GM19395 (cell line): Measurements from ENCODE around the gene PCSK6.

ENCODE experiments used
- ATAC-seq: cut with Tn5 transposase; IDR thresholded peaks from one replicate; pipeline ENCODE4 v1.9.1; 2021; ENCODE audit warnings: mild to moderate bottlenecking, moderate library complexity; ENCODE audit not compliant: unreplicated experiment

Gene PCSK6

DNA sequence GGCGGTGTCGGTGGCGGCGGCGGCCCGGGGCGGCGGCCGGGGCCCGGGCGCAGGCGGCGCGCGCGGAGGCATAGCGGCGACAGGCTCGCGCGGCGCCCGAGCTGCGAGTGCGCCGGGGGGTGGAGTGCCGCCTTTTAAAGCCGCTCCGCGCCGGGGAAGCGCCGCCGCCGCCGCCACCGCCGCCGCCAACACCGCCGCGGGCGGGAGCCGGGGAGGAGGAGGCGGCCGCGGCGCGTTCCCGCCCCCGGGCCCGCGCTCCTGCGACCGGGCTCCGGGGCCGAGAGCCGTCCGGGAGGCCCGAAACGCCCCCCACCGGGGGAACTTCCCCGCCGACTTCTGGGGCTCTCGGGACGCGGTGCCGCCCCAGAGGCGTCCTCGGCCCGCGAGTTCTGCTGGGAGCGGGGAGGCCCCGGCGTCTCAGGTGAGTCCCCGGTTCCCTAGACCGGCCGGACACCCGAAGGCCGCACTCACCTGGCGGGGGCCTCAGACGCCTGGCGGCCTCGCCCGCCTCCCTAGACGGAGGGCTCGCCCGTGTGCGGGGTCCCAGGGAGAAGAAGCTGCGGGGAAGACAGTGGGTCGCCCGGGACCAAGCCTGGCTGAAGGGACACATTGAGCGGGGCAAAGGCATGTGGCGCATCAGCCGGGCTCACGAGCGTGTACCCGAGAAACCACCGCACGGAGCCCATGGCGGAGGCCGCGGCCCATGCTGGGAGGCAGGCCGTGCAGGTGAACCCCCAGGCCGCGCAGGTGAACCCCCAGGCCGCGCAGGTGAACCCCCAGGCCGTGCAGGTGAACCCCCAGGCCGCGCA lies at the start of gene PCSK6:
PCSK6 (minus strand) TSS at position 109 of the 809 bp plus-strand sequence; CDS start at position 72, 37 bp downstream.
- no peak for ATAC-seq

DNA sequence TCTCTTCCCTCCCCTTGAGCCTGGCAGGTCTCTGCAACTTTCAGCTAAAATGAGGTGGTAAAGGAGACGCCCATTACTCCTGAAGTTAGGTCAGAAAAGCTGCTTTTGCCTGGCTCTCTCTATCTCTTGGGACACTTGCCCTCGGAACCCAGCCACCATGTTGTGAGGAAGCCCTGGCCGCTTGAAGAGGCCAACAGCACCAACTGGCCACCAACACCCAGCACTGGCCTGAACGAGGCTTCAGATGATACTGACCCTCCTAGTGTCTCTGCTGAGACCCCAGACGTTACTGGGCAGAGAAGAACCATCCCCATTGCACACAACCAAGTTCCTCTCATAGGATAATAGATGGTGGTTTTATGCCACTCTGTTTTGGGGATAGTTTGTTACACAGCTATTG lies 49.5 kb upstream of the PCSK6 start:
- no peak for ATAC-seq

DNA sequence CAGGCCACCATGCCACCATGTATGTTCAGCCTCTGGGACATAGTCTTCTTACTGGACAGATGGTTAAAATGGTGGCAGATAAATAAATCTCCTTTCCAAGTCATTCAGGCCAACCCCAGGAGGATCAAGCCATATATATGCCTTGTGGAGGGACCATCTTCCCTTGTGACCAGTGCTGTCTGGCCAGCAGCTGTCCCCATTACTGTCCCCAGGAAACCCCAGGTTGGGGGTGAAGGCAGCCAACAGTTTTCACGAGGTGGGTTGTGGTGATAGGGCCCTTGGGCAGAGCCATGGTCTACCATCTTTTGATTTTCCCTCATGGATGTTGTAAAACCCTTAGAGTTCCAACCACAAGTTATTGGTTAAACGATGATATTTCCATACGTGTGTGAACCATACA lies 48.7 kb upstream of the PCSK6 start:
- ATAC-seq, result no peak

DNA sequence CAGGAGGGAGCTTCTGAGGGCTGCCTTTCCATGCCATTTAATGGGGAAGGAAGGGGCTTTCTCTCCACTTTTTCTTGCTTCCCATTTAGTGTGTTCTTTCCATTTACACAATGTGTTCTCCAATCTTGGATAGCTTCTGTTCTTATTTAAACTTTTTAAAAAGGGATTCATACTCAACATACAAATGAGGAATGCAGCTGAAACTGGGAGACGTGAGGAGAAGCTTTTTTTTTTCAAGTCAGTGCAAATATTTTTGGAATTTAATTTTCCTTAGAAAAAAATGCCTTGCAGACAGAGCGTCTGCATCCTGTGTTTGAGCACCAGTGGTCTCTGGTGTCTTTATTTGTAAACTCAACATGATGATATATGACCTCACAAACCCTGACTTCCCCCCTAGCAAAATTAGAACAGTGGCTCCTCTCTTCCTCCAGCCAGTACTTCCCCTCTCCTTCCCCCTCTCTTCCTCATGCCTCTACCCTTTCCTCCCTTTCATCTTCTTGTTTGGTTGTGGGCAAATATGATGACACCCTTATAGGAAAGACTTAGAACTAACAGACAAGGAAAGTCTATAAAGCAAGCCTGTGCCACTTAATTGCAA lies 48.1 kb upstream of the PCSK6 start:
- ATAC-seq, result no peak

DNA sequence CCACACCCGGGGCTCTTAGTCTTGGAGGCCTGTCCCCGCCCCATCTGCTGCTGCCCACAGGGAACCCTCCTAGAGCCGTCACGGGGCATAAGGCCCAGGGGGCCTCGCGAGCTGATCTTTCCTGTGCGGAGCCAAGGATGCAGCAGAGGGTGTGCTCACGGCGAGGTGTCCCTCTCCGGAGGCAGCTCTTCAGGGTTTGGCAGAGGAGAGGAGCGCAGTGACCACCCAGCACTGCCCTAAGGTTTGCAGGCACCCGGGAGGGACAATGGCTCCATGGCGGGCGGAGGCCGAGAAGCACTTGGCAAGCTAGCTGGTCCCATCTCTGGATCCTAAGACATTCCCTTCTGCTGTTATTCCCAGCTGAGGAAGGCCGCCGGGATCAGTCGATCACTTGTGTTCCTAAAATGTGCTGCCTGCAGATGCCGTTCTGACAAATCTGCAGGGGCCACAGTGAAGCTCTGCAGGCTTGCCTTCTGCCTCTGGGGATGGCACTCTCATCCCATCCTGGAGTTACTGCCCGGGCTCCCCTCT lies 47.4 kb upstream of the PCSK6 start:
- no peak for ATAC-seq

DNA sequence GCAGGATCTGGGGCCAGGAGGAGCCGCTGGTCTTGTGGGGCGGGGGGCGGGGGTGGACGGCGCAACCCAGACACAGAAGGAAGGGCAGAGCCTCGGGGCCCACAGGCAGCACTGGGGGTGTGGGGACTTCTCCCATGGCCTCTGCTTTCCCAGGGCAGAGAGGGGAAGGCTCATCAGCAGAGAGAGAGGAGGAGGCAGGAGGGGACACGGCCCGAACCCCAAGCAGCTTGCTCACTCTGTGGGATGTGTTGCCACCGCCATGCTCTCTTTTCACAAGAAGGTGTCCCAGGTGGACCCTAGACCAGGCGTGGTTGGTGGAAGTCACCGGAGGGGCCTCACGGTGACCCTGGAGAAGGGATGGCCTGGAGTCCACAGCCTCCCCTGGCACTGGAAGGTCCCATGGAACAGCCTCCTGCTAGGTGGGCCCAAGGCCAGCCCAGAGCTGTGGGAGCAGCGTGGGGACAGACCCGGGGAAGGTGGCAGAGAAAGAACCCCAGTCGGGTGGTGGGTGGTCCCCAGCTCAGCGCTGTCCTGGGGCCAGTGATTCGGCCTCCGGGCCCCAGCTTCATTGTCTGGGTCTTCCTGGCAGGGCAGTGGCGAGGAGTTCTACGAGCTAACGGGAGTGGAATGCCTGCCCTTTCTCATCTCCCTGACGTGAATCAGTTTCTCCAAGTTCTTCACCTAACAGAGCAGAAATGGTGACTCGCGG lies 46.8 kb upstream of the PCSK6 start:
- no peak for ATAC-seq

DNA sequence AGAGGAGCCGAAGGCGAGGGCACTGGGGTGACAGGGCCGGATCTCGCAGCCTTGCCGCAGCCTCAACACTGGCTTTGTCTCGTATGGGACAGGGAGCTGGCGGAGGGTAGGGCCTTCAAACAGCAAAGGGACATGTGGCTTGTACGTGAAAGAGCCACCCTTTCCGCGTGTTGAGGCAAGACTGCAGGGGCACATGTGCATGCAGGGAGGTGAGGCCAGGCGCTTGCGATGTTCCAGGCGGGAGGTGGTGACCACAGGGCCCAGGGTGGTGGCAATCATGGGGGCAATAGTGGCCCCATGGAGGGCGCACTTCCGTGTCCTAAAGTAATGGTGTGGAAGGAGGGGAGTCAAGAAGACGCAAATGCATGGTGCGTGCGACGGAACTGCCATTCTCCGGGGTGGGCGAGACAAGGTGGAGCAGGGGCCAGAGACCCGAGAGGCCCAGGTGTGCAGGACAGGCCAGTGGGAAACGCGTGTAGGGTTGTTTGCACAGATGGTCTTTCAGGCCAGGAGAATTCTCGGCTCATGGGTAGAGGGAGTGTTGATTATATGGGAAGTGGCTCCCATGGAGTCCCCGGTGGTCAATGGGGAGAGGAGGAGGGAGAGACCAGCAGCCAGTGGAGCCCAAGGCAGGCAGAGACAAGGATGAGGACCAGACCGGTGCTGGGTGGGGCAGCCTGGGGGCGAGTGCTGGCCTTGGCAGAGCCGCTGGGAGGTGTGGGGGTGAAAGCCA lies 45.8 kb upstream of the PCSK6 start:
- ATAC-seq, result no peak

DNA sequence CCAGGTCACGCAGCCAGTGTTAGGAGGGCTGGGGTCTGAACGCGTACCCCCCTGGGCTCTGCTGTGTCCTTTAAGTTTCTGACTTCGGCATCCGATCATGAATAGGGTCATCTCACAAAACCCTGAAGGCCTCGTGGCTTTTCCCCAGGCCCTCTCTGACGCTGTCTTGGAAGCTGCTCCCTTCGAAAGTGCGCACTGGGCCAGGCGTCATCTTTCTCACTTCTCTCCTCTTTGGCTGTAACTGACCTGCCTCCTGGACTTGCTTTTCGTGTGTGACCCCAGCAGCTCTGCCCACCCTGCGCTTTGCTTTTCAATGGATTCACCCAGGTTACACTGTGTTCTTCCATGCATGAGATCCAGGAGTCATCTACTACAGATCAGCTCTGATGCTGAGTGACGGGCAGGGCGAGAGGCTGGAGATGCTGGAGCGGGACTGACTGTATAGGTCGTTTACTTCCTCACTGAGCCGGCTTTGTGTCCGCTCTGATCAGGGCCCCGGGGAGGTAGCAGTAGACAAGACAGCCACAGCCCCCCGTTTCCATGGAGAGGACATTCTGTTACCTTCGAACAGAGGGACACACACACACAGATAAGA lies 45.0 kb upstream of the PCSK6 start:
- ATAC-seq, result no peak

DNA sequence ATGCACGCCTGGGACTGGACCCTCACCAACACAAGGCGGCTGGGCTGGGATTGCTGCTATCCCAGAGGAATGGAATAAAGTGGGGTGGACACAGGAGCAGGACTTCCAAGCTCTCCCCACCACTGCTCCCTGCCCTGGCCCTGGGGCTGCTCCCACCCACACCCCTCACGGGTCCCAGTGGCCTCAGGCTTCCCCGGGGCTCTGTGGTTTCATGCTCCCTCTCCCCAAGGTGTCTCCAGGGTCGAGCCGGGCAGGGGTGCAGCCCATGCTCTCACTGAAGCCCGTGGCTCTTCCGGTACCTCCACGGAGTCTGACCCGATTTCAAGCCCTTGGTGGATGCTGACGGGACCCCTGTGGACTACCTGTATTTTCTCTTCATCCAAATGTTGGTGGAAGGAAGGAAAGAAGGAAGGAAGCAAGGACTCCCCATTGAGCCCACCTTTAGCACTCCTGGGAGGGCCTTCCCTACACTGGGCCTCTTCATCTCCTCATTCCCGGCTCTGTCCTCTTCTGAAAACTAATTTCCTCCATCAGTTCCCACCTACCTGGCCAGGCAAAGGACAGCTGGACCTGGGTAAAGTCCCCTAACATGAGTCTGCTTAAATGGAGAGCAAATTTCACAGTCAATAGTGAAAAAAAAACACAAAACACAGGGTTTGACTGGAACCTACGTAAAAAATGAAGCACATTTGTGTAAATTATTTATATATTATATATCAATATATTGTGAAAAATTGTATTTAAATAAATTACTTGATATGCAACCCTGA lies 44.0 kb upstream of the PCSK6 start:
- ATAC-seq, result no peak

DNA sequence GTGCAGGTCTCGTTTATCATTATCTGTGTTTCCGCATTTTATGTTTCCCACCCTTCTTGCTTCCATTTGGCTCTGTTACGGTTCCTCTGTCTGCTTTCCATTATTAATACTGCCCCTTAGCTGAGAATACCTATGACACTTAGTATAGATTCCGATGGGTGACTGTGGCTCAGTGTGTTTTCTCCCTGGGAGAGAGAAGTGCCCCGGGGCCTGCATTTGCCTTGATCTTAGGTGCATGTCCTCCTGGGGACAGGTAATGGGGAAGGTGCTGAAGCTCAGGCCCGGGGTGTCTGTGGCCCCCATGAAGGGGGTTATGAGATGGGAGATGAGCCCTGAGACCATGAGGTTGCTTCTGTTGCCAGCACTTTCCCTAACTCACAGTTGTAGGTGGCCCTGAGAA lies 43.4 kb upstream of the PCSK6 start:
- no peak for ATAC-seq

DNA sequence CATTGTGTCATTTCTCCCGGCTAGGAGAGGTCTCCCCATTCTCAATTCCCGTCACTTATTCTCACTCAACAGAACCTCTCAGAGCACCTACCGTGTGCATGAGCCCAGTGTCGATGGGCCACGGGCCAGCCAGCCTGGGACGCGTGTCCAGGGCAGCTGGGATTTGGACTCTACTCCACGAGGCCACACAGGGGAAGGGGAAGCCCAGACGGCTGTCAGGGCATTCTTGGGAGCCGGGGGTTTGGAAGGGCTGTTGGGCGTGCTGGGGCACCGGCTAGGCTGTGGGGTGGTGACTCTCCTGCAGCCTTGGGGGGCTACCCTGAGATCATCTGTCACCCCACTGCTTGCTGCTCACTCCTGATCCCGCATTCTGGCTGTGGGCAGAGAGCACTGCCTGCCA lies 41.7 kb upstream of the PCSK6 start:
- ATAC-seq, result no peak

DNA sequence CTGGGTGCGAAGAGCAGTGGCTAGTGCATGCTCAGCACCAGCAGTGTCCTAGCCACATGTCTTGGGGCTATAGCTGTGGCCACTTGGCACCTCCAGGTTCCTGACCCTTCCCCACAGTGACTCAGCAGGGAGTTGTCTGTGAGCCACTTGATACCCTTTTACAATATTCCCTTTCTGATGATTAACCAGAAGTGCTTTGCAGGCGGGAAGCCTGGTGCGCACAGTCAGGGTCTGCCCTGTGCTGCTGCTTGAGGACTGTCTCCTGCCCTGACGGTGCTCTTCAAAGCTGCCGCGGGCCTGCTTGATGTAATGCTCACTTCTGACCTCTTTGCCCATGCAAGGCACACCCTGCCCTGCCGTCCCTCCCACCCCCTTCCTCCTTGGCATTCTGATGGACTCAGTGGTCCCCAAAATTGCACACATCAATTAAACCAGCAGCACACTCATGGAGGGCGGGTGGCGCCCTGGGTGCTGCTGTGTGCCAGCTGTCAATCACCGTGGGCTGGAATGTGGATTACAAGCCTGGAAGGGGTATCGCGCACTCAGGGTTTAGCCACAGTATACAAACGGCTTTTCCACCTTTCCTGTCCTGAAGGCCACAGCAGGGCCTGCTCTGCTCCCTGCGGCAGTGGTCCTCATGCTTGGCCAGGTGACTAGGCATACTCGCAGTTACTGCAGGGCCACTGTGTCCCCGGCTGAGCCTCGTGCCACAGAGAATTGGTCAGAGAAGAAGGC lies 40.9 kb upstream of the PCSK6 start:
- ATAC-seq, result no peak

DNA sequence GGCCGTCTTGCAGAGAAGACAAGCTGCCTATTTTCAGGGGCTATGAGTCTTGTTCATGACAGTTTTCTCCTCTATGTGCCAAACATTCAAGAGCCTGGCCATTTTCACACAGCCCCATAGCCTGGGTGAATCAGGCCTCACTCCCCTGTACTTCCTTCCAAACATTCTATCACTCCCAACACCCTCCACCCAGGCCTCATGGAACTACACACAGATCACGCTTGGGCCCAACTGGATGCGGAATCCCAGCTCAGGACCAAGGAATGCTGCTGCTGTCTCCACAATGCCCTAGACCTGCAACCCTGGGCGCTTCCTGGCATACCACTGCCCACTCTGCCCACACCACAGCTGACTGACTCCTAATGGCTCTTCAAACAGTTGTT lies 39.4 kb upstream of the PCSK6 start:
- ATAC-seq, result no peak

DNA sequence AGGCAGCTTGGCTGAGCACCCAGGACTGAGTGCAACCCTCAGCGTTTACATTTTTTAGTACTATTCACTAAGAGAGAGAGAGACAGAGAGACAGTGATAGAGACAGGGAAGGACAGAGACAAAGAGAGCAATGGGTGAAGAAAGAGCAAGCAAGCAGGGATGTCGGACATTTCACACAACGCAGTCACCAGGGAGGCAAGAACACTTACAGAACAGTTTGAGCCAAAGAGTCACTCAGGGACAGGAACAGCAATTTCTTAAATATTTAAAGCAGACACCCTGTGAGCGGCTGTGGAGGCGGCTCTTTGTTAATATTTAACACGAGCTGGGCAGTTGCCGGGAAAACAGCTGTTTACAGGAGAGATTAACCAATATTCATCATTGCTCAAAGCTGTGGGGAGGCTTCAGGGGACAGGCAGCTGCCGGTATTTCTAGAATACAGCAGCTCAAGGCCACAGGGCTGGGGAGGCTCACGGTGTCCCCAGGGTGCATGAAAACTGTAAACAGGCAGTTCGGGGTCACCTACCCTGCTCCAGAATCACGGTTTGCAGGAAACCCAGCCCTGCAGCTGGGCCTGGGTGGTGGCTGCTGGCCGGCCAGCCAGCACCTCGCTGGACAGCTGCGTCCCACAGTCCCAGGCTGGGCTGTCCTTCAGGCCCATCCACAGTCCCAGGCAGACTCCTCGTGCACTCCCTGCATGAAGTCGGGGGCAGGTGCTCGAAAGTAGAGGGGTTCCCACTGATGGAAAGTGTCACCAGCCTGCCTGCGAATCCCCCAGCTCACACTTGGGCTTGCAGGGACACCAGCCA lies 38.8 kb upstream of the PCSK6 start:
- peak; percentile 60 for ATAC-seq

DNA sequence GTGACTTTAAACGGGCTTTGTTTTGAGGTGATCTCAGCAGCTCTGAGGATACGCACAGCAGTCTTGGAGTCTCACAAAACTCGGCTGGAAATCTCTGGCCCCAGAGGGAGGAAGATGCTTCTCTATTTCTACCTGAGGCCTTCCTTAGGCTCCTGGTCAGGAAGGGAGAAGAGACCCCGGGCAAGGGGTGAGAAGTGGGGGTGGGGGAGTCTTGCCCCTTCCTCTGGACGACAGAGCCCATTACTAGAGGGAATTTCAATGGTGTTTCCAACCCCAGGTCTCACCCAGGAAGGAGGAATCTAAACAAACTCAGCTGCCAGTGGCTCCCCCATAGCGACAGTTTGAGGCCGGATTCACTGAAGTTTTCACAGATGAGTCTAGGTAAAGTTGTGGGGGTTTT lies 37.4 kb upstream of the PCSK6 start:
- ATAC-seq, result no peak

DNA sequence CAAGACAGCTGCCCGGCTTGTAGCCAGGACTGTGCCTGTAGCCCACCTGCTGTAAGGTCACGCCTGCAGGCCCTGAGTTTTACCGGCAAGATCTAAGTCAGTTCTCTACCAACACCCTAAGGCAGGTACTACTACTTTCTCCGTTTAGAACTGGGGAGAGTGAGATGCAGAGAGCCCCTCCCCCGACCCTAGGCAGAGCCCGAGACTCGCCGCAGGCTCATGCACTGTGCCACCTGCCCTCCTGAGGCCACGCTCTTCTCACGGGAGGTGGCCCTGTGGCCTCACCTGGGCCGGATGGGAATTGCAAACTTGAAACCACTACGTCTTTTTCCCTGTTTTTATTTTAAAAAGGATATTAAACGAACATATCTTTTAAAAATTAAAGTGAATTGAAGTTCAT lies 36.9 kb upstream of the PCSK6 start:
- ATAC-seq, result no peak

DNA sequence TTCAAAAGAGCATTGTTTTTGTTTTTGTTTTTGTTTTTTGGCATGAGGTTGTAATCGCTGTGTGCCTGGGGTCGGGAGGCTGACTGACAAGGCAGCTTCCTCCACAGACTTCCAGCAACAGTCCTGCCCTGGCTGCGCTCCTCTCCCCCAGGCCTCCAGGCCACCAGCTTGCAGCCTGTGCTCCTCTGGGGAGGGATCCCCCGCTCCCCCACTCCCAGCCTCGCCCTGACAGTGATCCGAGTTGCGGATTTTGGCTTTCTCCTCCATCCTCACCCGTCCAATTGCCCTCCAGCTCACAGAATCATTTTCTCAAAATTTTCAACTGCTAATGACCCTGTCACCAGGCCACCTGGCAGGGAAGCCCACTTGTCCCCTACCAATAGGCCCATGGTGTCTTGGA lies 36.5 kb upstream of the PCSK6 start:
- ATAC-seq, result no peak

DNA sequence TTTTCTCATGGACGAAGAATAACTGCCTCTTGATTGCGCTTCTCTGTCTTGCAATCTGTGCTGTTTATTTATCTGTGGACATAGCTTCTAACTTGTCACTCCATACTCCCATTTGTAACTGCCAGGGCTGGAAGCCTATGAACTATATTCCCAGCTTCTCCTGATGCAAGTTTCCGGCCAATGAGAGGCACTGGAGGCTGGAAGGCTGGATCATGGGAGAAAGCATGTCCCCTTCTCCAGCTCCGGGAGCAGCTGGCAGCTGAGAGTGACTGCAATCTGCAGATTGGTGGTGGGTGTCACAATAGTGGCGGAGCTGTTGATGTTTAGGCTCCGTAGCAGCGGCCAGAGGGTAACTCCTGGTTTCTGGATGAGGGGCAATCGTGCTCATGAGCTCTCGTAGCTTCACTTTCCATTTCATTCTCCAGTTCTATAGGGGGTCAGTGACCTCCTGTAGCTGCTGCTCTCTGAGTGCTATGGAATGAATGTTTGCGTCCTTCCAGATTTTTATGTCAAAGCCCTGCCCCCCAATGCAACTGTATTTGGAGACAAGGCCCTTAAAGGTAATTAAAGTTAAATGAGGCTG lies 35.7 kb upstream of the PCSK6 start:
- no peak for ATAC-seq
